Sigmoid colon (tissue), 4 donors: ENCODE results near the gene FBLN2.

Source experiments
- CTCF ChIP-seq, 4 experiments: fragments of 450-650 bp in 3 of 4; fragments of 200-600 bp in 1 of 4; IDR thresholded peaks; one replicate each; pipeline ENCODE4 v1.5.1; 2016 to 2019; ENCODE audit warnings: antibody characterized with exemption in 4 of 4, mild to moderate bottlenecking in 3 of 4, moderate library complexity in 2 of 4
- EP300 ChIP-seq, 4 donors: sonication (generic); formaldehyde crosslinking; IDR thresholded peaks; one replicate each; pipeline ENCODE4 v1.6.1; 2017; ENCODE audit warnings: antibody characterized with exemption in 4 of 4
- POLR2A ChIP-seq, 2 donors: fragments of 450-650 bp; IDR thresholded peaks; one replicate each; pipeline ENCODE4 v1.6.1; 2016; ENCODE audit warnings: antibody characterized with exemption in 2 of 2, mild to moderate bottlenecking in 2 of 2, moderate library complexity in 2 of 2
- POLR2AphosphoS5 ChIP-seq, 4 donors: sonication (generic); formaldehyde crosslinking; IDR thresholded peaks; one replicate each; pipeline ENCODE4 v1.6.1; 2017; ENCODE audit warnings: antibody characterized with exemption in 4 of 4

DNA sequence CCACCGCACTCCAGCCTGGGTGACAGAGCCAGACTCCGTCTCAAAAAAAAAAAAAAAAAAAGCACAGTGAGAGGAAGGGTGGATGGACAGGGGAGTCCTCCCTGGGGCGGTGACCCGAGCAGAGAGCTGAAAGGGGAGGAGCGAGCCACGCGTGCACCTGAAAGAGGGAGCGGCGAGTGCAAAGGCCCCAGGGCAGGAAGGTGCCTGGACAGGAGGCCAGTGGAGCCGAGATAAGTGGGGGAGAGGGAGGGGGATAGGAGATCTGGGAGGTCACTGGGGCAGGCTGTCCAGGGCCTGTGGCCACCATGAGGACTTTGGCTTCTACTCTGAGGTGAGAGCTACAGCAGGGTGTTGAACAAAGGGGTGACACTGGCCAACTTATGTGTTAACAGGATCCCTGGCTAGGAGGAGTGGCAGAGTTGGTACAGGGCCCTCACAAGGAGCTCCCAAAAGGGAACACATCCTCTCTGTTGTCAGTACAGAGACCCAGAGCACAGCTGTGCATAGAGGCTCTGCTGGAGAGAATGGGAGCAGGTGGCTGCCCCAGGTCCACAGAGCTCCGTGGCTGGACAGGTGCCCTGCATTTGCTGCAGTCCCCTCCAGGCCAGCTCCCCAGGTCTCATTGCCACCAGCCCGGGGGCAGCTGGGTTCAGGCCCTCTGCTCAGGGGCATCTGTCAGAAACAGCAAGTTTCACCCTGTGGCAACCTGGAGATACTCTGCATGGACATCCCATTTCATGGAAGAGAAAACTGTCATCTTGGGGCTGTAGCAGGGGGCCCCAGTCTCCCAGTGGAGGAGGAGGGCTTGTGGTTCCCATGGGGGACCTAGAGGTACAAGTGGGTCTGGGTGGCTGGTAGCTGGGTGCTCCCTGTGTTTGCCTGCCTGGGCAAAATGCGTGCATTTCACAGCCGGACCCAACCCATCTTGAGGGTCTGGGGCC, 28.5 kb downstream of the FBLN2 start:
- TF ChIP-seq CTCF (IDR thresholded peaks at IDR 0.05) (no peak), POLR2A (IDR thresholded peaks at IDR 0.05) (no peak), EP300 (IDR thresholded peaks at IDR 0.05) (no peak), POLR2AphosphoS5 (IDR thresholded peaks at IDR 0.05) (no peak)
